Right lung (tissue), 5 donors: Measurements from ENCODE around the gene DPF1. TPM values are rescaled to one million over a fixed set of nuclear protein-coding genes. Genes with fewer than 3 reads are reported as not detected.

Source experiments
- DNase-seq, 2 donors: peaks; one replicate each; pipeline ENCODE4 v3.0.0-alpha.2; 2013
- polyA plus RNA-seq, 5 donors: library from polyadenylated mRNA; unstranded; fragments of 120-200 nt; gene quantifications; one replicate each; pipeline versions ENCODE4 v1.2.1 to v1.2.3, GENCODE V29; 2013; ENCODE audit warnings: inconsistent platforms in 1 of 5, low replicate concordance in 1 of 5; ENCODE audit not compliant: insufficient read length in 5 of 5, insufficient read depth in 1 of 5

The DPF1 gene
- polyA plus RNA-seq, 5 donors = 2.0 to 5.3 (median 3.4) TPM

DNA sequence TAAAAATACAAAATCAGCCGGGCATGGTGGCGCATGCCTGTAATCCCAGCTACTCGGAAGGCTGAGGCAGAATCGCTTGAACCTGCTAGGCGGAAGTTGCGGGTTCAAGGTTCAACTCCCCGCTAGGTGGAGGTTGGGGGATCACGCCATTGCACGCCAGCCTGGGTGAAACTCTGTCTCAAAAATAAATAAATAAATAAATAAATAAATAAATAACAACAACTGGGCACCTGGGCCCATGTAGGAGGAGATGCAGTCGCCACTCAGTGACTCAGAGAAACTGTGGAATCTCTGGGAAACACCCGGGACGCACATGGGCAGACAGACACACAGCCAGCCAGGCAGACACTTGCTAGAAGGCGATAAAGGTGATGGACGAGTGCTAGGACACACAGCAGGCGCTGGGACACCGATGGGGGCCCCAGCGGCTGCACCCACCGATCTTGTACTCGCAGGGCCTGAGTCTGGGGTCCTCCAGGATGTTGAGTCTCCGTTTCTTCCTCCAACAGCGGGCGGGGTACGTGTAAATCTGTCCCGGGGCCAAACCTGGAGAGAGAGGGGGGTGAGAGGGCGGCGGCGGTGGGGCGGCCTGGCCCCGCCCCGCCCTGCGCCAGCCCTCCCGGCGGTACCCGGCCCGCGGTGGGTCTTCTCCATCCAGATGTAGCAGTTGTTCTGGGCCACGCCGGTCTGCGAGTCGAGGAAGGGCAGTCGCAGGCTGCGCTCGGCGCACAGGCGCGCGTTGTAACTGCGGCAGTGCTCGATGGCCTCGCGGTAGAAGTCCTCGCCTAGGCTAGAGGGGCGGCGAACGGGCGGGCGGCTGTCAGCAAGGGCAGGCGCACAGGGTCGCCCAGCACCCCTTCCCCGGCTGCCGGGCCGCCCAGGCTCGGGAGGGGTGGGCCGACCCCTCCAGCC, 1.8 kb downstream of the DPF1 start:
- DNase-seq = no peak

DNA sequence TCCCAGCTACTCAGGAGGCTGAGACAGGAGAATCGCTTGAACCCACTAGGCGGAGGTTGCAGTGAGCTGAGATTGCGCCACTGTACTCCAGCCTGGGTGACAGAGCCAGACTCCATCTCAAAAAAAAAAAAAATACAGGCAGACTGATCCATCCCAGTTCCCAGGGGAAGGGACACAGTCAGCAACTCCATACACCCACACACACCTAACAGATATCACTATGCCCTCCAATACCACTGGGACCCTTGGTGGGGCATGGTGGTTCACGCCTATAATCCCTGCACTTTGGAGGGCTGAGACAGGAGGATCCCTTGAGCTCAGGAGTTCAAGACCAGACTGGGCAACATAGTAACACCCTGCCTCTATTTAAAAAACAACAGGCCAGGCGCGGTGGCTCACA, 2.6 kb downstream of the DPF1 start:
- no peak for DNase-seq

DNA sequence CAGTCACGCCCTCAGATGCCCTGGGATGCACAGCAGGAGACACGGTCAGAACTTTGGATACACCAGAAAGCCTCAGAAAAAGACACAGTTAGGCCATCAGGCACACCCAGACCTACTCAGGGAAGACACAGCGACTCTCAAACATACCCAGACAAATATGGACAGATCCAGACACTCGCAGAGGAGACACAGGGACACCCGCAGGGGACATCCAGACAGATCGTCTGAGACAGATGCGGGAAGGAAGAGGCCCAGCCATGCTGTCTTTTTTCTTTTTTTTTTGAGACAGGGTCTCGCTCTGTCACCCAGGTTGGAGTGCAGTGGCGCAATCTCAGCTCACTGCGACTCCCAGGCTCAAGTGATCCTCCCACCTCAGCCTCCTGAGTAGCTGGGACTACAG, 4.8 kb downstream of the DPF1 start:
- DNase-seq = no peak

GRCh38 chr19:38218204-38218603, 5.8 kb downstream of the DPF1 start:
- DNase-seq = no peak

DNA sequence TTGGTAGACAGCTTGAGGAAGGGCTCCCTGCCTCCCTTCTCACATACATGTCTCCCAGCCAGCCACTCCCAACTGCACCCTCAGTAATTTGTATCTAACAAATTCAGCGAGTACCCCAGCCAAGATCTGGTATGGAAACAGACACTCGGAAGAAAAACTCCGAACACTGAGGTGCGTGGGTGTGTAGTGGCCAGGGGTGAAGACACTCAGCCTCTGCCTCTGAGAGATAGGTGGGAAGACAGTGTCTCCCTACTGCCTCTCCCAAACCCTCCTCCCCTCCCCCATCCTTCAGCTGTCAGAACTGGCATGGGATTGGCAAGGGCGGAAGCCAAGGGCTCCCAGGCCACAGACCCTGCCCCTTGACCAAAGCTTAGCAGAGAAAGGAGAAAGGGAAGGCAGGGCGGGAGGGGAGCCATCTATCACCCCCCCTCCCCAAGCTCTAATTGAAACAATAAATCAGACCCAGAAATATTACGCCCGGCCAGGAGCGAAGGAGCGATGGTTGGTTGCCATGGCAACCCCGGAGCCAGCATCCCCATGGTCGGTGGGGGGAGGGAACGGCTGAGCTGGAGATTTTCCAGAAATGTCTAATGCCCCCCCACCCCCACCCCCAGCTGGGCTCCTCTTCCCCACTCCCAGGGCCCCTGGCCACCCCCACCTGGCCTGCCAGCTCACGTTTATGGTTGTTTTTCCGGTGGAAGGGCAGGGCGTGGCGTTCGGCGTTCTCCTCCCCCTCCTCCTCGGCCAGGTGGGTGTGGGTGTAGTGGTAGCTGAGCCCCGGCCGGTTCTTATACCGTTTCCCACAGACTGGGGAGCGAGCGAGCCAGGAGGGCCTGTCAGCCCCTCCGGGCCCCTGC, 7.0 kb downstream of the DPF1 start:
- DNase-seq = no peak

- DNase-seq = no peak
These were observed 10.0 kb downstream of the DPF1 start for GRCh38 chr19:38213911-38214625.

- DNase-seq = no peak
These were observed 10.6 kb downstream of the DPF1 start for GRCh38 chr19:38213469-38213868.

DNA sequence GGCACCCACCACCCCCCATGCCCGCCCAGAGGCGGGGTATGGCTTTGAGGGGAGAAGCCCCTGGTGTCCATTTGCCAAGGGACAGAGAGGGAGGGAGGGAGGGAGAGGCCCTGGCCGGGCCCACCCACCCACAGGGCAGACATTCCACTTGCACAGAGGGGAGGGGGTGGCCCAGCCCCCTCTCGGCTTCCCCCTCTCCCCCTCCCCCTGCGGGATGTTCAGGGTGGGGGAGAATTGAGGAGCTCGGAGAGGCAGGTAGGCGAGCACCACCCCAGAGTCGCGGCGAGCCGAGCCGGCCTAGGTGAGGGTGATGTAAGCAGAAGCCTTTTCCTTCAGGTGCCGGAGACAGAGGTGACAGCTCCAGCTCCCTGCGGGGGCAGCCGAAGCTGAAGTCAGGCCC, 12.3 kb downstream of the DPF1 start:
- DNase-seq = no peak

- DNase-seq = peak in 1 of 2 donors; percentile 52
These were observed 12.9 kb downstream of the DPF1 start for GRCh38 chr19:38211151-38211591.

- DNase-seq = peak; percentile 88 to 89
These were observed 13.5 kb downstream of the DPF1 start for GRCh38 chr19:38210458-38210987.

- peak; percentile 88 to 91 for DNase-seq
These were observed 14.2 kb downstream of the DPF1 start for GRCh38 chr19:38209671-38210457.

- DNase-seq = no peak
These were observed 14.9 kb downstream of the DPF1 start for GRCh38 chr19:38209152-38209551.

- no peak for DNase-seq
These were observed 15.5 kb downstream of the DPF1 start for GRCh38 chr19:38208571-38208970.

GRCh38 chr19:38207543-38207942, 16.5 kb downstream of the DPF1 start:
- no peak for DNase-seq

DNA sequence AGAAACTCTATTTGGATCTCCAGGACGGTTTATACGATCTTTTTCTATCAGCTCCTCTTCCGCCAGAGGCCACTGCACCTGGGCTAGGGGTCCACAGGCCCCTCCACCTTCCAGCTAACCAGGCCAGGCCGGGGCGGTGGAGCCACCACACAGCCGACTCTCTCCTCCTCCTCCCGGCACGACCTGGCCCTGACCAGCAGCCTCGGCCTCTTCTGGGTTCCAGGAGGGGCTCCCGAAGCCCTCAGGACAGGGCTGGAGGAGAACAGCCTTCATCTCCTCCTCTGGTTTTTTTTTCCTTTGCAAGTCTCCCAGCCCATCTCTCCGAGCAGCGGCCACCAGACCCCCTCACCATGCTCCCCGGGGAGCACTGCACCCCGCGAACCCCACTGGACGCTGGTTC, 17.1 kb downstream of the DPF1 start:
- DNase-seq = no peak

- no peak for DNase-seq
These were observed 17.8 kb downstream of the DPF1 start for GRCh38 chr19:38206006-38206745.

- no peak for DNase-seq
These were observed 19.3 kb downstream of the DPF1 start for GRCh38 chr19:38204728-38205127.

GRCh38 chr19:38204096-38204495, 19.9 kb downstream of the DPF1 start:
- no peak for DNase-seq

GRCh38 chr19:38203197-38203596, 20.8 kb downstream of the DPF1 start:
- DNase-seq = no peak

DNA sequence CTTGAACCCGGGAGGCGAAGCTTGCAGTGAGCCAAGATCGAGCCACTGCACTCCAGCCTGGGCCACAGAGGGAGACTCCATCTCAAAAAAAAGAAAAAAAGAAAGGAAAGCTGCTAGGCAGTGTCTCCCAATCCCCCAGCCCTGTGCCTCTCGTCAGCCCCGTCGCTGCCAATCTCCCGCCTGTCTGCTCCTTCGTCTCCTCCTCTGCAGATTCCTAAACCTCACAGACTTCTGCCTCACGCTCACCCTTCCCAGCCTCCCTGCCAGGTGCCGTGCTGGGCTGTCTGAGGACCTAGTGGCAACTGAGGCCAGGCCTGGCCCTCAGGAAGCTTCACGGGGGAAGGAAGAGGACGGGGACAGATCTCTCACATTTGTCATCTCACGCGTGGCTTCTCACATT, 21.5 kb downstream of the DPF1 start:
- no peak for DNase-seq
